ENCODE data around the gene SCN1B.
"Not testable (repeated sequence)": the region's sequence is repeated elsewhere in the genome, so short reads cannot be mapped to it uniquely, and the experiment has no call there.

Gene SCN1B

GRCh38 chr19:34991542-34992333, 38.5 kb upstream of the SCN1B start:
- Histone ChIP-seq H2BK120ac (ENCODE audit: low read depth, low read length) (no peak overlapping the region), H3K4me2 (ENCODE audit: insufficient read depth, low read length, poor library complexity, severe bottlenecking) (no peak overlapping the region), H4K91ac (ENCODE audit: low read depth, low read length, poor library complexity) (no peak overlapping the region), H4K8ac (ENCODE audit: low read depth, low read length) (no peak overlapping the region), H3K9me3 (replicated peaks in 1 of 2; ENCODE audit: control insufficient read depth in 2 of 2, insufficient read depth in 1 of 2, low read depth in 1 of 2, low read length in 2 of 2) (peaks cover 0 to 4% of the 10 kb centered on the region in 2 donors), H2BK5ac (ENCODE audit: low read length) (no peak overlapping the region), H3K27ac (replicated peaks; ENCODE audit: low read length) (no peak overlapping the region), H2AFZ (ENCODE audit: low read length) (no peak overlapping the region), H3K14ac (ENCODE audit: low read length) (no peak overlapping the region), H3K18ac (ENCODE audit: low read length) (no peak overlapping the region), H3K4me1 (ENCODE audit: control insufficient read depth in 2 of 2, insufficient read depth in 1 of 2, low read depth in 1 of 2, low read length in 2 of 2) (no peaks in the 10 kb centered on the region), H2AK5ac (ENCODE audit: low read depth, low read length) (no peak overlapping the region), H3K4ac (ENCODE audit: low read length) (no peak overlapping the region), H3K36me3 (replicated peaks in 1 of 2; ENCODE audit: control insufficient read depth in 2 of 2, insufficient read depth in 2 of 2, low read length in 2 of 2) (no peaks in the 10 kb centered on the region), H3K23ac (ENCODE audit: low read depth, low read length, poor library complexity) (no peak overlapping the region), H3K9ac (ENCODE audit: low read depth, low read length, poor library complexity) (no peak overlapping the region), H3K27me3 (ENCODE audit: control insufficient read depth in 3 of 3, insufficient read depth in 3 of 3, low read depth in 1 of 3, low read length in 3 of 3) (no peaks in the 10 kb centered on the region), H2BK12ac (ENCODE audit: low read length) (no peak overlapping the region), H2BK15ac (ENCODE audit: low read length) (no peak overlapping the region), H3K4me3 (ENCODE audit: low read length in 2 of 2) (no peak overlapping the region), H3K79me1 (ENCODE audit: low read depth, low read length) (no peaks in the 10 kb centered on the region)
- no peak for DNase-seq (ENCODE audit: low spot score)
- WGBS, 2 donors (ENCODE audit: extremely low coverage in 2 of 2, insufficient read length in 2 of 2, insufficient replicate concordance in 1 of 2): no CpG with 5 or more reads among the region's 8 CpGs

DNA sequence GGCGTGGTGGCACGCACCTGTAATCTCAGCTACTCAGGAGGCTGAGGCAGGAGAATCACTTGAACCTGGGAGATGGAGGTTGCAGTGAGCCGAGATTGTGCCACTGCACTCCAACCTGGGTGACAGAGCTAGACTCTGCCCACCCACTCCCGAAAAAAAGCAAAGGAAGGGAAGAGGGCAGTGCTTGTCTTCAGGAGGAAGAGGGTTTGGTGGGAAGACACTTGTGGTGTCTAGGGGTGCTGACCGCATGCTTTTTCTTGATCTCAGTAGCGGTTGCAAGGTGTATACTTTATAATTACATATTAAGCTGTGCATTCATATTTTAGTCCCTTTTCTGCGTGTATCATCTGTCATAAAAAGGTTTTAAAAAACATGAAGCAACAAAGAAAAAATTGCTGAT, 37.7 kb upstream of the SCN1B start:
- H3K4me1 ChIP-seq (ENCODE audit: control insufficient read depth in 2 of 2, insufficient read depth in 1 of 2, low read depth in 1 of 2, low read length in 2 of 2); H3K79me1 ChIP-seq (ENCODE audit: low read depth, low read length); H2BK15ac ChIP-seq (ENCODE audit: low read length); H3K14ac ChIP-seq (ENCODE audit: low read length); H4K91ac ChIP-seq (ENCODE audit: low read depth, low read length, poor library complexity); H3K36me3 ChIP-seq (replicated peaks in 1 of 2; ENCODE audit: control insufficient read depth in 2 of 2, insufficient read depth in 2 of 2, low read length in 2 of 2); H3K4ac ChIP-seq (ENCODE audit: low read length); H2BK5ac ChIP-seq (ENCODE audit: low read length); H3K4me3 ChIP-seq (ENCODE audit: low read length in 2 of 2); H2BK120ac ChIP-seq (ENCODE audit: low read depth, low read length); H3K9me3 ChIP-seq (replicated peaks in 1 of 2; ENCODE audit: control insufficient read depth in 2 of 2, insufficient read depth in 1 of 2, low read depth in 1 of 2, low read length in 2 of 2); H3K27me3 ChIP-seq (ENCODE audit: control insufficient read depth in 3 of 3, insufficient read depth in 3 of 3, low read depth in 1 of 3, low read length in 3 of 3); H3K4me2 ChIP-seq (ENCODE audit: insufficient read depth, low read length, poor library complexity, severe bottlenecking); H3K27ac ChIP-seq (replicated peaks; ENCODE audit: low read length); H3K23ac ChIP-seq (ENCODE audit: low read depth, low read length, poor library complexity); H2AK5ac ChIP-seq (ENCODE audit: low read depth, low read length); DNase-seq (ENCODE audit: low spot score); H3K18ac ChIP-seq (ENCODE audit: low read length); H4K8ac ChIP-seq (ENCODE audit: low read depth, low read length); H2AFZ ChIP-seq (ENCODE audit: low read length); H2BK12ac ChIP-seq (ENCODE audit: low read length); H3K9ac ChIP-seq (ENCODE audit: low read depth, low read length, poor library complexity): not testable (repeated sequence)
- WGBS, 2 donors (ENCODE audit: extremely low coverage in 2 of 2, insufficient read length in 2 of 2, insufficient replicate concordance in 1 of 2): no CpG with 5 or more reads among the region's 7 CpGs

DNA sequence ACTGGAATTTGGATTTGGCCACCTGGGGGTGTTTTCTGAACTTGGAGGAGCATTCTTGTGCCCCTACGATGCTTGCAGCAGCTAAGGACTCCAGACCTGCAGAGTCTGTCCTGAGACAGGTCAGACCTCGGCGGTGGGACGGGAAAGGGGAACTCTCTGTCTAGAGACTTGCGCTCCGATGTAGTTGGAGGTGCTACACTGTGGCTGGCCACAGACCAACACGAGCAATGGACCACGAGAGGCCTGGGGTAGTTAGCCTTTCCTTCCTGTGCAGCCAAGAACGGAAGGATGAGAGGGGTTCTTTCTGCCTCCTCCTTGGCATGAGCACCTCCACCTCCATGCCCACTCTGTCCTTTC, 36.0 kb upstream of the SCN1B start:
- WGBS, 2 donors (ENCODE audit: extremely low coverage in 2 of 2, insufficient read length in 2 of 2, insufficient replicate concordance in 1 of 2): no CpG with 5 or more reads among the region's 9 CpGs
- no peak overlapping the region for H3K9ac ChIP-seq (ENCODE audit: low read depth, low read length, poor library complexity)
- H2BK5ac ChIP-seq (ENCODE audit: low read length): no peak overlapping the region
- H3K27ac ChIP-seq (replicated peaks; ENCODE audit: low read length): no peak overlapping the region
- no peak overlapping the region for H3K14ac ChIP-seq (ENCODE audit: low read length)
- no peak overlapping the region for H3K4ac ChIP-seq (ENCODE audit: low read length)
- no peak overlapping the region for H2AFZ ChIP-seq (ENCODE audit: low read length)
- no peak overlapping the region for H2BK12ac ChIP-seq (ENCODE audit: low read length)
- H3K4me3 ChIP-seq (ENCODE audit: low read length in 2 of 2): no peak overlapping the region
- peak overlapping the region; percentile 10 for H3K23ac ChIP-seq (ENCODE audit: low read depth, low read length, poor library complexity)
- H4K91ac ChIP-seq (ENCODE audit: low read depth, low read length, poor library complexity): no peak overlapping the region
- H4K8ac ChIP-seq (ENCODE audit: low read depth, low read length): no peak overlapping the region
- H3K4me2 ChIP-seq (ENCODE audit: insufficient read depth, low read length, poor library complexity, severe bottlenecking): no peak overlapping the region
- H3K9me3 ChIP-seq (replicated peaks in 1 of 2; ENCODE audit: control insufficient read depth in 2 of 2, insufficient read depth in 1 of 2, low read depth in 1 of 2, low read length in 2 of 2): peaks cover 0 to 4% of the 10 kb centered on the region in 2 donors
- no peak overlapping the region for H2BK15ac ChIP-seq (ENCODE audit: low read length)
- H3K36me3 ChIP-seq (replicated peaks in 1 of 2; ENCODE audit: control insufficient read depth in 2 of 2, insufficient read depth in 2 of 2, low read length in 2 of 2): no peaks in the 10 kb centered on the region
- no peak overlapping the region for H3K18ac ChIP-seq (ENCODE audit: low read length)
- no peak overlapping the region for H2BK120ac ChIP-seq (ENCODE audit: low read depth, low read length)
- H2AK5ac ChIP-seq (ENCODE audit: low read depth, low read length): no peak overlapping the region
- H3K4me1 ChIP-seq (ENCODE audit: control insufficient read depth in 2 of 2, insufficient read depth in 1 of 2, low read depth in 1 of 2, low read length in 2 of 2): peaks cover 6 to 7% of the 10 kb centered on the region in 2 donors
- H3K27me3 ChIP-seq (ENCODE audit: control insufficient read depth in 3 of 3, insufficient read depth in 3 of 3, low read depth in 1 of 3, low read length in 3 of 3): no peaks in the 10 kb centered on the region
- no peak for DNase-seq (ENCODE audit: low spot score)
- H3K79me1 ChIP-seq (ENCODE audit: low read depth, low read length): no peaks in the 10 kb centered on the region

DNA sequence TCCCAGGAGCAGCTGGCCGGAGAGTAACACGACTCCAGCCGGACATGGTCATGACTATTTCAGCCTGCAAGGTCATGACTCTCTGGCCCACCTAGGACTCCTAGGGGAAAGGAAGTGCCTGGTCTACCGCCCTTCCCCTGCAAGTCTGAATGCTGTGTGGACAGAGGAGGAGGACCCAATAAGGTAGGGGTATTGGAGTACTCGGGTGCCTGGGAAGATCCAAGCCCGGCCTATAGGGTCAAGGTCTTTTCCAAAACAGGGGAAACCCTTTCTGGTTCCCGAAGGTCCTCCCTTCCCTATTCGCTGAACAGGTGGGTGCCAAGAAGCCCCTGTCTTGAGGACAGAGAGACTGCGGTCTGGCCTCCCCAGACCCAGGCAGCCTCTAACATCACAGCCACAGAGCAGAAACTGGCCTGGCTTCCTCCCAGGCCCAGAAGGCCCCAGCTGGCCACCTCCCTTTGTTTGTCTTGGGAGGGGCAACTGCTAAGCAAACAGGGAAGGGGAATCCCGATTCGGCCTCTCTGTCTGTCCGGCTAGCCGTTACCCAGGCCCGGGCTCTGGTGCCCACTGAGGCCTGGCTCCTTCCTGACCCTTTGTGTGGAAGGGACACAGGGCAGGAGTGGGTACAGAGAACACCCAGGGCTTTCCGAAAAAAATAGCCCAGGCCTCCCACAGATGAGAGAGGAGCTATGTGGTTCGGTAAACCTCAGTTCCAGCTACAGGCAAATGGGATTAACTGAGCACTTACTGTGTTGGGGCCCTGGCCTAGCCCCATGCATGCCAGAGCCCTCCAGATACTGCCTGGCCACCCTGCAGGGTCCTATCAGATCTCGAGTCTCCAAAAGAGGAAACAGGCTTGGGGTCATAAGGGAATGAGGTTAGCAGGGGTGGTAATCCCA, 35.4 kb upstream of the SCN1B start:
- Histone ChIP-seq H3K36me3 (replicated peaks in 1 of 2; ENCODE audit: control insufficient read depth in 2 of 2, insufficient read depth in 2 of 2, low read length in 2 of 2) (no peaks in the 10 kb centered on the region), H4K91ac (ENCODE audit: low read depth, low read length, poor library complexity) (no peak overlapping the region), H2AK5ac (ENCODE audit: low read depth, low read length) (peak overlapping the region; percentile 19), H3K4me1 (ENCODE audit: control insufficient read depth in 2 of 2, insufficient read depth in 1 of 2, low read depth in 1 of 2, low read length in 2 of 2) (peaks cover 6 to 9% of the 10 kb centered on the region in 2 donors), H3K27me3 (ENCODE audit: control insufficient read depth in 3 of 3, insufficient read depth in 3 of 3, low read depth in 1 of 3, low read length in 3 of 3) (no peaks in the 10 kb centered on the region), H2BK12ac (ENCODE audit: low read length) (no peak overlapping the region), H3K79me1 (ENCODE audit: low read depth, low read length) (no peaks in the 10 kb centered on the region), H3K4me2 (ENCODE audit: insufficient read depth, low read length, poor library complexity, severe bottlenecking) (no peak overlapping the region), H3K14ac (ENCODE audit: low read length) (peak overlapping the region; percentile 40), H3K18ac (ENCODE audit: low read length) (no peak overlapping the region), H4K8ac (ENCODE audit: low read depth, low read length) (no peak overlapping the region), H3K9me3 (replicated peaks in 1 of 2; ENCODE audit: control insufficient read depth in 2 of 2, insufficient read depth in 1 of 2, low read depth in 1 of 2, low read length in 2 of 2) (peaks cover 0 to 4% of the 10 kb centered on the region in 2 donors), H2BK120ac (ENCODE audit: low read depth, low read length) (no peak overlapping the region), H2AFZ (ENCODE audit: low read length) (no peak overlapping the region), H2BK5ac (ENCODE audit: low read length) (peak overlapping the region; percentile 61), H2BK15ac (ENCODE audit: low read length) (no peak overlapping the region), H3K4me3 (ENCODE audit: low read length in 2 of 2) (no peak overlapping the region), H3K9ac (ENCODE audit: low read depth, low read length, poor library complexity) (no peak overlapping the region), H3K4ac (ENCODE audit: low read length) (no peak overlapping the region), H3K27ac (replicated peaks; ENCODE audit: low read length) (no peak overlapping the region), H3K23ac (ENCODE audit: low read depth, low read length, poor library complexity) (peak overlapping the region; percentile 10)
- no peak for DNase-seq (ENCODE audit: low spot score)
- no CpG with 5 or more reads among the region's 17 CpGs for WGBS, 2 donors (ENCODE audit: extremely low coverage in 2 of 2, insufficient read length in 2 of 2, insufficient replicate concordance in 1 of 2)
